Hepatocyte (in vitro differentiated cells): ENCODE results near the gene RGS1. TPM values are rescaled to one million over a fixed set of nuclear protein-coding genes. Genes with fewer than 3 reads are reported as not detected.

Experiments used
- DNase-seq: peaks from one replicate; pipeline ENCODE4 v3.0.0-alpha.2; 2016; ENCODE audit warnings: low spot score
- H2AFZ ChIP-seq: fragments of 200-600 bp; sonication (generic); 2 replicates; pipeline ENCODE4 v1.6.0; 2016; ENCODE audit warnings: antibody characterized with exemption, mild to moderate bottlenecking
- H3K27ac ChIP-seq: fragments of 200-600 bp; sonication (generic); 2 replicates; pipeline ENCODE4 v1.5.1; 2016; ENCODE audit warnings: mild to moderate bottlenecking
- H3K27me3 ChIP-seq: fragments of 200-600 bp; sonication (generic); 2 replicates; pipeline ENCODE4 v1.6.1; 2016
- H3K36me3 ChIP-seq: fragments of 200-600 bp; sonication (generic); replicated peaks from 2 replicates; pipeline ENCODE4 v1.5.1; 2016; ENCODE audit warnings: low read depth; ENCODE audit not compliant: insufficient read depth
- H3K4me1 ChIP-seq: fragments of 200-600 bp; sonication (generic); 2 replicates; pipeline ENCODE4 v1.5.1; 2016; ENCODE audit warnings: mild to moderate bottlenecking, moderate library complexity; ENCODE audit not compliant: insufficient read depth
- H3K4me2 ChIP-seq: fragments of 200-600 bp; sonication (generic); 2 replicates; pipeline ENCODE4 v1.6.0; 2016
- H3K4me3 ChIP-seq: fragments of 200-600 bp; sonication (generic); 2 replicates; pipeline ENCODE4 v1.5.1; 2016; ENCODE audit warnings: mild to moderate bottlenecking
- H3K79me2 ChIP-seq: fragments of 200-600 bp; sonication (generic); 2 replicates; pipeline ENCODE4 v1.6.0; 2017; ENCODE audit warnings: mild to moderate bottlenecking
- H3K9me2 ChIP-seq: fragments of 200-600 bp; sonication (generic); replicated peaks from 2 replicates; pipeline ENCODE4 v1.6.0; 2017; ENCODE audit warnings: mild to moderate bottlenecking; ENCODE audit not compliant: insufficient read depth
- H3K9me3 ChIP-seq: fragments of 200-600 bp; sonication (generic); 2 replicates; pipeline ENCODE4 v1.5.1; 2016; ENCODE audit warnings: low read depth, mild to moderate bottlenecking
- H4K20me1 ChIP-seq: fragments of 200-600 bp; sonication (generic); 2 replicates; pipeline ENCODE4 v1.6.0; 2016; ENCODE audit warnings: mild to moderate bottlenecking; ENCODE audit not compliant: insufficient read depth, poor library complexity, severe bottlenecking
- CTCF ChIP-seq: fragments of 200-600 bp; sonication (generic); IDR thresholded peaks from 2 replicates; pipeline ENCODE4 v1.5.1; 2016; ENCODE audit warnings: antibody characterized with exemption, mild to moderate bottlenecking; ENCODE audit not compliant: poor library complexity
- EZH2 ChIP-seq: fragments of 200-600 bp; sonication (generic); IDR thresholded peaks from 2 replicates; pipeline ENCODE4 v1.6.1; 2016; ENCODE audit warnings: antibody characterized with exemption, mild to moderate bottlenecking, borderline replicate concordance
- EZH2phosphoT487 ChIP-seq: fragments of 200-600 bp; sonication (generic); IDR thresholded peaks from one replicate; pipeline ENCODE4 v1.6.1; 2018; ENCODE audit warnings: antibody characterized with exemption, mild to moderate bottlenecking, low read depth, moderate library complexity; ENCODE audit not compliant: unreplicated experiment, severe bottlenecking
- WGBS: methylation state at CpG from one replicate; pipeline ENCODE4 v1.1.6; 2016; ENCODE audit warnings: low lambda C conversion rate; ENCODE audit errors: missing lambda C conversion rate; 5-methylcytosine and 5-hydroxymethylcytosine counted together
- polyA plus RNA-seq: library from polyadenylated mRNA; unstranded; fragments of >200 nt; fragmentation: Nextera tagmentation; extraction: Ambion mirVana; gene quantifications from 2 replicates; pipeline ENCODE4 v1.2.1, GENCODE V29; 2016
- total RNA-seq: library from RNA; depleted of rRNA; stranded (reverse); fragments of >200 nt; gene quantifications from 2 replicates; pipeline ENCODE4 v1.2.3, GENCODE V29; 2014

Gene RGS1
- total and polyA plus RNA-seq, 2 experiments from 2014 or later = 4.0 to 9.8 TPM

GRCh38 chr1:192620071-192620635 lies 44.6 kb downstream of the RGS1 start:
- H3K4me3 ChIP-seq = no peak overlapping the region
- TF ChIP-seq CTCF (no peak), EZH2phosphoT487 (no peak), EZH2 (no peak)
- no peak for DNase-seq
- no peaks in the 10 kb centered on the region for H3K27me3 ChIP-seq
- H3K27ac ChIP-seq = no peak overlapping the region
- no peaks in the 10 kb centered on the region for H3K79me2 ChIP-seq
- no peak overlapping the region for H2AFZ ChIP-seq
- H3K9me3 ChIP-seq = no peaks in the 10 kb centered on the region
- H3K4me1 ChIP-seq = no peaks in the 10 kb centered on the region
- no peaks in the 10 kb centered on the region for H4K20me1 ChIP-seq
- H3K9me2 ChIP-seq = no peaks in the 10 kb centered on the region
- no peaks in the 10 kb centered on the region for H3K36me3 ChIP-seq
- no peak overlapping the region for H3K4me2 ChIP-seq

GRCh38 chr1:192626366-192627179 lies 51.0 kb downstream of the RGS1 start:
- Histone ChIP-seq H3K4me2 (no peak overlapping the region), H3K79me2 (no peaks in the 10 kb centered on the region)
- no peak for DNase-seq

GRCh38 chr1:192627901-192628300 lies 52.3 kb downstream of the RGS1 start:
- no peaks in the 10 kb centered on the region for H3K9me3 ChIP-seq
- H3K4me2 ChIP-seq = no peak overlapping the region
- no peak overlapping the region for H3K4me3 ChIP-seq
- H2AFZ ChIP-seq = no peak overlapping the region
- H3K79me2 ChIP-seq = no peaks in the 10 kb centered on the region
- H3K36me3 ChIP-seq = no peaks in the 10 kb centered on the region
- no peaks in the 10 kb centered on the region for H3K27me3 ChIP-seq
- WGBS = 84% methylated on average over 5 of the region's 5 CpGs
- peaks cover 51% of the 10 kb centered on the region for H3K4me1 ChIP-seq
- TF ChIP-seq EZH2phosphoT487 (no peak), CTCF (no peak), EZH2 (no peak)
- H3K27ac ChIP-seq = no peak overlapping the region
- no peaks in the 10 kb centered on the region for H3K9me2 ChIP-seq
- no peak for DNase-seq
- H4K20me1 ChIP-seq = no peaks in the 10 kb centered on the region

More at GRCh38 chr1:192626366-192627179, 51.0 kb downstream of the RGS1 start:
- no peak overlapping the region for H3K4me3 ChIP-seq
- H3K36me3 ChIP-seq = no peaks in the 10 kb centered on the region
- H3K9me2 ChIP-seq = no peaks in the 10 kb centered on the region
- H2AFZ ChIP-seq = no peak overlapping the region
- TF ChIP-seq EZH2 = no peak
- no peak for TF ChIP-seq EZH2phosphoT487
- TF ChIP-seq CTCF = no peak
- no peak overlapping the region for H3K27ac ChIP-seq
- H3K9me3 ChIP-seq = no peaks in the 10 kb centered on the region
- no peaks in the 10 kb centered on the region for H3K27me3 ChIP-seq
- H3K4me1 ChIP-seq = peaks cover 38% of the 10 kb centered on the region
- H4K20me1 ChIP-seq = no peaks in the 10 kb centered on the region
- 29% methylated on average over 3 of the region's 3 CpGs for WGBS
